IPS-NIHi11 (cell line): ENCODE measurements around the gene ZDHHC3.

ENCODE experiments used
- DNase-seq: peaks from one replicate; pipeline ENCODE4 v3.0.0; 2012; ENCODE audit warnings: mixed read lengths, low spot score

ZDHHC3 gene

DNA sequence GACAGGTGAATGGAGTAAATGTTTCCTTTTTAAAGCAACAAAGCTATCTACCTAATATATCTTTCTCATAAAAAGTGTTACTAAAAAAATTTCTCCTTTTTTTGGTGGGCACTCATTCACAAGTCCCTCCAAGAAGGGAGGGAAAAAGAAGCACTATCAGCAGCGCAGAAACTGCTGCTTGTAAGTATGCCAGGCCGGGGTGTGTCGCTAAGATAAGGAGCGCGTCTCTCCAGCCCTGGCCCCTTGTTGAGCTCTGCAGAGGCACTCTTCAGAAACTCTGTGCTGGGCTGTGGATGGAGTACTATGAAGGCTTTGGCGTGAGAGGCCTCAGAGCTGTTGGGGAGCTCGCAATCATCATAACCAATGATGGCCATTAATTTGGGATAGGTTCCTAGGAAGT, 49.1 kb downstream of the ZDHHC3 start:
- no peak for DNase-seq

DNA sequence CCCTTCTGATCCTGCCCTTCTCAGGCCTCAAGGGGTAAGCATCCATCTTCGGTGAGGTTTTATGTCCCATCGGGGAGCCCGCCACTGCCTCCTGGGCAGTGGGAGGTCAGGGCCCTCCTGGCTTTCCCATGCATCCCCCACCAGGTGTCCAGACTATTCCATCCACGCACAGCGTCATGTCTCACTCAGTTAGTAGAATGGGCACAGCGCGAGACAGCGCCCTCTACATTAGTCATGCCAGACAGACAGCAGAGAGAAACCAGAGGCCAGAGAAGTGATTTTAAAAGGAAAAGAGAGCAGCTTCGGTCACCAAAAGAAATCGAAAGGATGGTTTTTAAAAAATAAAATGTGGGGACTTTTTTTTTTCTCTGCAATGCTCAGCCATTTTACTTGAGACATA, 49.8 kb downstream of the ZDHHC3 start:
- no peak for DNase-seq

DNA sequence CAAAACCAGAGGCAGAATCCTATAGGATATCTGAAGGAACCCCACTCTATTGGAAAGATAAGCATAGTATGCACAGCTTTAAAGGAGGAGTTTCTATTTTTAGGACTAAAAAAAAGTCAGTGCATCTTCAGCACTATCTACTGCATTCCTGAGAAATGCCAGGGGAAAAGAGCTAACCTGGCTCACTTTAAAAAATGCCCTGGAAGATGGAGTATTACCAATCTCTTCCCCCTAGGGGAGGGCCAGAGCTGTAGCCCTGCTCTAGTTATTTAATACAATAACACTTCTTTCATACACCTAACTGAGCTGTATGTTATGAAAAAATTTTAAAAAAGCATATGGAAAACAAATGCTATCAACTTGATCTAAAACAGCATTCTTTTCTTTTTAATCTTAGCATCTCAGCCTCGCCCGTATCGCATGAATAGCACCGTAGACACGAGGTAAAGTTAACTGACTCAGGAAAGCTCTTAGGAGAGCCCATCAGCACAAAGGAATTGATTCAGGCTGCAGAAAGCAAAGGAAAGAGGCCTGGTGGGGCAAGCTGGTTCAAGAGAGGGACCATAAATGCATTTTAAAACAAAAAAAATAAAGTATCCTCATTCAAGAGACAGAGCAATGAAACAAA, 51.4 kb downstream of the ZDHHC3 start:
- no peak for DNase-seq

DNA sequence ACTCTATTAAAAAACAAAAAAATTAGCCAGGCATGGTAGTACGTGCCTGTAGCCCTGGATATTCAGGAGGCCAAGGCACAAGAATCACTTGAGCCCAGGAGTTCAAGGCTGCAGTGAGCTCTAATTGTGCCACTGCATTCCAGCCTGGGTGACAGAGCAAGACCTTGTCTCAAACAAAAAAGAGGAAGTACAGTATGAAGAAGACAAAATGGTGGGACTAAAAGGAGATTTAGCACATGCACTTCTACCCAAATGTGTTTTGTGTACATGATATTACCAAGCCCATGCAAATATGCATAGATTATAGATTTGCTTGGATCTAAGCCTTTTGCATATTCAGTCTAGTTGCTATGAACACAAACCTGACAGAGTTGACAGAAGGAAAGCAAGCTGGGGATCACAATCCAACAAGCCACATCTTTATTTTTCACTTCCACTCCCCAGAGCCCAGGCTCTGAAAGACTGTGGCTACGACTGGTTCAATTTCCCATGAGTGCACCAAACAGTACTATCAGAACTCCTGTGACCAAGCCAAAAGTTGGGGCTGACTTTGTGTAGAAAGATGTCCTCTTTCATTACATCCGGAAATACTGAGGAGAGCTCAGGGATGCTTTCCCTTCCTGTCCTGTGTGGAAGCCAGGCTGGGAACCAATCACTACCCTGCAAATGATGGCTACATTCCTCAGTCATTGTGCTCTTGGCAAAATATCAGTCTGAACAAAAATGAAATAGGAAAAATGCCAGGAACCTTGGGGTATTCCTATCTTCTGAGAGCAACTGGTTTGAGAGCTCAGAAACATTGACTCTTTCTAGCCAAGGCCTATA, 52.1 kb downstream of the ZDHHC3 start:
- no peak for DNase-seq

DNA sequence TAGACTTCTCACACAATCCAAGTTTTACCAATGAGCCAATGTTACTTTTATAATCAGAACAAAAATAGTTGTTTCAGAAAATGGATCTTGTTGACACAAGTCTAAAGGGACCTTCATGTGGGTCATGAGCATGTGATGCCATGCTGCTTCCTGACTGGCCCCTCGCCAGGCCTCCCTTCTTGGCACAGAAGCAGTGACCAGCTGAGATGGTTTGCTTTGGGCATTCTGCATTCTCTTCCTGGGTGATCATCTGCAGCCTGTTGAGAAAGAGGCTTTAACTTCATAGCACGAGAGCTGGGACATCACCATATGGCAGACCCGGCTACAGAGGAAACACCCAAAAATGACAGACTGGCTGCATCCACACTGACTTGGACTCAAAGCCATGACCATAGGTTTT, 55.9 kb downstream of the ZDHHC3 start:
- no peak for DNase-seq

DNA sequence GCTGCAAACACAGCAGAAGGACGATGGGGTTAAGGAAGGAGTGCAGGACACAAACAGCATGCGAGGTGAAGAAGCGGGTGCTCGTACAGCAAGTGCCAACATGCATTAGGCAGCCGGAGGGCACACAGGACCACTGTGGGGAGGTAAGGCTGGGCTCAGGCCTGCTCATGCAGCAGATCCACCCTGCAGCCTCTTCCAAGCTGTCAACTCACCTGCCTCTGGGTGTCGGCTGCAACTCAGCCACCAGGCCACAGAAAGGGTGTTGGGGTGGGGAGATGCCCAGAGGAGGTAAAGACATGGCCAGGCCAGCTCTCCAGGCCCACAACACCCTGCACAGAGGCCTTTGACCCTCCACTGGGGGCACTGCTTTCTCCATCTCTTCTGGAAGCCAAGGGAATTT, 57.4 kb downstream of the ZDHHC3 start:
- no peak for DNase-seq

DNA sequence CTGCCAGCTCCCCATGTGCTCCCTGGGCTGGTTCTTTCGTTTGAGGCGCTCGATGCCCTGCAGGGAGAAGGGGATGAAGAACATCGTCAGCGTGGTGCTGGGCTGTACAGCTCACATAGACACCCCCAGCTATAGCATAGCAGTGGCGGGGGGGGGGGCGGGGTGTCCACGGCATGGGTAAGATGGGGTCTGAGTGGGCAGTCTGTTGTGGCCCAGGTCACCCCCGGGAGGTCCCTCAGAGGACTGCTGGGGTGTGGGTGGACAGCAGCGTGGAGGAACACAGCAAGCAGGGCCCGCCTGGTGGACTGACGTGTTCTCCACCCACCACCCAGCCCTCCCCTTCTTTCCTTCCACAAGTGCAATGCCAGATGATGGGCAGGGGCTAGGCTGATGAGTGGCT, 57.9 kb downstream of the ZDHHC3 start:
- DNase-seq, result no peak

DNA sequence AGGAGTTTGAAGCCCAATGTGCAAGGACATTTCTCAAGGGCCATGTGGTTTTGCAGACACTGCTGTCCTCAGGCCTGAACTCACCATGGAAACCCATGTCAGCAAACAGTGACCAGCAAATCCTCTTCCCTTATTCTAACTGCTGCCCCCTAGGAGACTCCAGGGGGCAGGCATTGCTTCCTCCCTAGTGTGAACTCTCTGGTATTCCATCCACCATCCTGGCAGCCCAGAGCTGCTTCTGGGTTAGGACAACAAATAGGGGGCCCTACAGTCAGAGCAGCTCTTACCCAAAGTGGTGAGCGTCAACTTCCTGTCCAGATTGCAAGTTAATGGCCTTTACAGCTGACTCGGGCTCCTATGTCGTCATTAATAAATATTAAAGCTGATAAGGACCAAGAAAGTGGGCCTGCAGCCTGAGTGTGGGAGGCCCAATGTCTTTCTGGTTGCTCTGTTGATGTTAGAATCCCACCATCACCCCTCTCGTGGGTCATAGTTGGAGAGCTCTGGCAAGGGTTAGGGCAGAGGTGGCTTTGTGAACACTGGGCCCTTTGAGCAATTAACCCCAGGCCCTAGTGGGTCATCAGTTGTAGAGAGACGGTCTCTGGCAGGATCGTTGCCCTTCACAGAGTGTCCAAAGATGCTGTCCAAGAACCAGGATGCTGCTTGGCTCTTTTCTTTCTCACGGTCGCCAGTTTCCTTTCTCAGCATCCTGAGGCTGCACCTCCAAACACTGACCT, 60.1 kb downstream of the ZDHHC3 start:
- DNase-seq, result peak; percentile 62

DNA sequence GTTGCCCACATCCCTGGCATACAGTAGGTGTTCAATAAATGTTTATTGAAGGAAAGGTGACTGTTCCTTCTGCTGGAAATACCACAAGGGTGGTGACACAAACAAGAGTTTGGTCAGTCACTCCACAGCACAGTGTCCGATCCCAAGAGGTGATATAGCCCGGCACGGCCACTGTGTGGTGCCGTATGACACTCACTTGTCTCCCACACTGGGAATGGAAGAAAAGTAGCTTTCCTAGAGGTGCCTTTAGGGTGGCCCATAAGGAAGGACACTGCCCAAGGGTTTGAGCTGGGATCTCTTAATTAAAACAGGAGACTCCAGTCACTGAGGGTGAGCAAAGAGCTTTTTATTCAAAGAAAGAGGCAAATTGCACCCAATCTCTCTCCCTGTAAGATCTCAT, 61.0 kb downstream of the ZDHHC3 start:
- peak; percentile 73 for DNase-seq

DNA sequence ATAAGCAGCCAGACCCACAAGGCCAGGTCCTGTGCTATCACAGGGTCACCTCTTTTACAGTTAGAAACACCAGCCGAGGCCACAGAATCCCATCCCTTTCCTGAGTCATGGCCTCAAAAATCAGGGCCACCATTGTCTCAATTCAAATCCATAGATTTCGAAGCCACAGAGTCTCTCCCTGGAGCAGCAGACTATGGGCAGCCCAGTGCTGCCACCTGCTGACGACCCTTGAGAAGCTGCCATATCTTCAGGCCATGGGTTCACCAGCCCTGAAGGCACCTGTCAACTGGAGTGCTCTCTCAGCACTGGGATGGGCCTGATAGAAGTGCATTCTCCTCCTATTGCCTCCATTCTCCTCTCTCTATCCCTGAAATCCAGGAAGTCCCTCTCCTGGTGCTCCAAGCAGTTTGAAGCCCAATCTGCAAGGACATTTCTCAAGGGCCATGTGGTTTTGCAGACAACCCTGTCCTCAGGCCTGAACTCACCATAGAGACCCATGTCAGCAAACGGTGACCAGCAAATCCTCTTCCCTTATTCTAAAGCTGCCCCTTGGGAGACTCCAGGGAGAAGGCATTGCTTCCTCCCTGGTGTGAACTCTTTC, 62.0 kb downstream of the ZDHHC3 start:
- DNase-seq, result peak; percentile 92

DNA sequence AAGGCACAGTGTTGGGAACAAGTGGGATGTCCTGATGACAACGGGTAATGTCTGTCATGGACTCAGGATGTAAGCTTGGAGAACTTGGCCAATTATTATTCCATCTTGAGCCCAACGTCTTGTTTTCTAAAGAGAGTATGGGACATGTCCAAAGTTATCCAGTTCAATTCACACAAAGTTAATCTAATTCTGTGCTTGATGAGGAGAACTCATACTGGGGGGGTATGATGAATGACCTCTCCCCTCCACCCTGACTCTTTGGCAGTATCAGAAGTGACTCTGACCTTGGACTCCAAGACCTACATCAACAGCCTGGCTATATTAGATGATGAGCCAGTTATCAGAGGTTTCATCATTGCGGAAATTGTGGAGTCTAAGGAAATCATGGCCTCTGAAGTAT, 65.3 kb downstream of the ZDHHC3 start:
- DNase-seq, result no peak

DNA sequence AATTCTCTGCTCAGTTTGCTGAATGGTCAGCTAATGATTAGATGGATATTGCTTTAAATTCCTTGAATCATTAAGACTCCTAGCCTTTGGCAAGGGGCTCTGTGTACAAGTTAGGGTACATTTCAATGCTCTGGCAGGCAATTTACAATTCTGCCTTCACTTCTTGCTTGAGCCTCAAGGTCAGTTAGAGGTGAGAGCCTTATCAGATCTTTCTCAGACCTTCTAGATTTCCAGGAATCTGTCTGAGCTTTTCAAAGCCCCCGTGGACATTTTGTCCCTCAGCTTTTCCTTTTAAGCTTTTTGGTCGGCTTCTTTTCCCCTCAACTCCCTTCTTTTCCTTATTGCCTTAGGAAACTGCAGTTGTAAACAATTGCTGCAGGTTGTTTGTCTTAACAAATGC, 66.9 kb downstream of the ZDHHC3 start:
- no peak for DNase-seq

DNA sequence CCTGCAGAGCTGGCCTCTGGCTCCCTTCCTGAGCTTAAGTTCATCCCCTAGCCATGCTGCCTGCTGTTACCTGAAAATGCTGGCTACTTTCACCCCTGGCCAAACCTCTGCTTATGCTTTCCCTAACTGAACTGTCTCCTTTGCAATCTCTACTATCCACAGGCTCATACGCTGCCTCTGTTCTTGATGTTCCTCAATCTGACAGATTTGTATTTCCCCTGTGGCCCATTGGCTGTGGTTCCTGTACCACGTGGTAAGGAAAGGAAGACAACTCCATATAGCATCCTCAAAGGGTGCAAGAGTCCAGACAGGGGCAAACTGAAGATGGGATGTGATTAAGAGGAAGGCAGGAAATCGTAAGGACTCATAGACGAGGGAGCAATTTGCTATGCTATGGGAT, 68.4 kb downstream of the ZDHHC3 start:
- DNase-seq, result no peak

DNA sequence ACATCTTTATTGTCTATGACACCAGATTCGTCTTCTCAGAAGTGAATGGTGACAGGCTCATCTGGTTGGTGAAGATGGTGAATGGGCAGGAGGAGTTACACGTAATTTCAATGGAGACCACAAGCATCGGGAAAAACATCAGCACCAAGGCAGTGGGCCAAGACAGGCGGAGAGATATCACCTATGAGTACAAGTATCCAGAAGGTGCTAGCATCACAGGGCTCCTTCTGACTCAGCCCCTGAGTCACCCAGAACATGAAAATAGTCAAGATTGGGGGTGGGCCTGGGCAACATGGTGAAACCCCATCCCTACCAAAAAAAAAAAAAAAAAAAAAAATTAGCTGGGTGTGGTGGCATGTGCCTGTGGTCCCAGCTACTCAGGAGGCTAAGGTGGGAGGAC, 69.0 kb downstream of the ZDHHC3 start:
- no peak for DNase-seq

DNA sequence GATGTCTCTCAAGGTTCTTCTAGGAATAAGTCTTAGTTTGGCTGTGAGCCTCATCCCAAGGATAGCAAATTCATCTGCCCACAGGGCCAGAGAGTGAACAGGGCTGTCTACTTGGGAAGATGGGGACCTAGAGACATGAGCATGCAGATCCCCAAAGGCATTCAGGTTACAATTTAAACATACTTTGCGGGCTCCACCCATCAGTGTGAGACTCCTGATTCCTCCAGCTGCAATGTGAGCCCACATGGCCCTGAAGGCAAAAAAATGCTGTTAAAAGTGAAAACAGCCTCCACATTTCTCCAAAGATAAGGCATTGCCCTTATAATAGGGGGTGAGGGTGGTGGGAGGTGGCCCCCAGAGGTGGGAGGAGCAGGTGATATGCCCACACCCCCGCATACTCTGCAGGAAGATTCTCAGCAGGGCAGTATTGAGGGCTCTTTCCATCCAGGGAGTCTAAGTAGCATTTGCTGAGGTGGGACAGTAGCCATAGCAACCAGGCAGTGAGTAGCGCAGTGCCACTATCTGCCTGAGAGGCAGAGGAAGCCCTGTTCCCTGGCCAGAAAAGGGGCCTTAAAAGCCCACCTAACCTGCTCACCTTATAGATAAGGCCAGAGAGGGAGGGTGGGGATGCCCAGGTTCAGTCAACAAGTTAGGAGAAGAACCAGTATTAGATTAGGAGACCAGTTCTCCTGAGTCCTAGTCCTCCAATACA, 70.4 kb downstream of the ZDHHC3 start:
- DNase-seq, result no peak

DNA sequence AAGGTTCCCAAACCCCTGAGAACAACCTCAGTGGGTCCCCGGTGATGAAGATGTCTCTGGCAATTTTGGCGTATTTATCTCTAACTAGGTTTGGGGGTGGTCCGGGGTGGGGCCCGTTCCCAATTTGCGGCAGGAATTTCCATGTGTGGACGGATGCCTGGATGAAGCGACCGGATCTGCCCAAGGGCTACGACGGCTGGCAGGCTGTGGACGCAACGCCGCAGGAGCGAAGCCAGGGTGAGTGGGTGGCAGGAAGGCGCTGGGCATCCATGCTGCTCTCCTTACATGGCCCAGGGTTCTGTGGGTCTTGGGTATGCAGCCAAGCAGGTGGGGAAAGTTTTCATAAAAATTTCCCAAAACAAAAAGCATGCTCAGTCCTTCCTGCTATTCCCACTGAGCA, 72.2 kb downstream of the ZDHHC3 start:
- no peak for DNase-seq

DNA sequence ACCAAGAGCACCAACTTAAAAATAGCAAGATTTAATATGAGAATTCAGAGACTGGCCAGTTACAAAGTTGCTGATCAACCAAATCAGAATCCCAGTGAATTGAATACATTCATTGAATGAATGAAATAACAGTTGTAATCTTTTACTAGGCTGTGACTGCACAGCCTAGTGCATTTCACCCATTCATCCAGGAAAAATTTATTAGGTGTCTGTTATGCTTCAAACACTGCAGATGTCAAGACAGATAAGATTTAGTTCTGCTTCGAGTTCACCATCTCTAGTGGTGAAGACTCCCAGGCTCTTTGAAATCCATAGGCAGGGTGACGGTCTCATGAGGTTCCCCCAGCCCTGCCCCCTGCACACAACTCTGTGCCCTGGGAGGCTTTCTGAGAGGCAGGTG, 72.7 kb downstream of the ZDHHC3 start:
- DNase-seq, result no peak

DNA sequence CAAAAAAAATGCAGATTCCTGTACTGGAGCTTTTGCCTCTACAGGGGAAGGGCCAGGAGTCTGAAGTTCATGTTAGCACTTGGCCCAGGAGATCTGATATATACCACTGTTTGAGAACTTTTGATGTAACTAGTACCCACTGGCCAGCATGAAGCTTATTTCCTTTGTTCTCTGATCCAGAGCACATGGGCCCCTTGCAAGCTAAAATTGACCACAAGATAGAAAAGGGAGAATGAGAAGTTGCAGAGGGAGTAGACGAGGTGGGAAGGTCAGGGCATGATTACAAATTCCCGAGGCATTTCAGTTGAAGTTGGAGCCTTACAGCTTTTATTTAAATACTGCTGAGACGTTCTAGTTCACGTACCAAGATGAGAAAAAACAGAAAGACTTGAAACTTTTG, 73.3 kb downstream of the ZDHHC3 start:
- DNase-seq, result no peak

DNA sequence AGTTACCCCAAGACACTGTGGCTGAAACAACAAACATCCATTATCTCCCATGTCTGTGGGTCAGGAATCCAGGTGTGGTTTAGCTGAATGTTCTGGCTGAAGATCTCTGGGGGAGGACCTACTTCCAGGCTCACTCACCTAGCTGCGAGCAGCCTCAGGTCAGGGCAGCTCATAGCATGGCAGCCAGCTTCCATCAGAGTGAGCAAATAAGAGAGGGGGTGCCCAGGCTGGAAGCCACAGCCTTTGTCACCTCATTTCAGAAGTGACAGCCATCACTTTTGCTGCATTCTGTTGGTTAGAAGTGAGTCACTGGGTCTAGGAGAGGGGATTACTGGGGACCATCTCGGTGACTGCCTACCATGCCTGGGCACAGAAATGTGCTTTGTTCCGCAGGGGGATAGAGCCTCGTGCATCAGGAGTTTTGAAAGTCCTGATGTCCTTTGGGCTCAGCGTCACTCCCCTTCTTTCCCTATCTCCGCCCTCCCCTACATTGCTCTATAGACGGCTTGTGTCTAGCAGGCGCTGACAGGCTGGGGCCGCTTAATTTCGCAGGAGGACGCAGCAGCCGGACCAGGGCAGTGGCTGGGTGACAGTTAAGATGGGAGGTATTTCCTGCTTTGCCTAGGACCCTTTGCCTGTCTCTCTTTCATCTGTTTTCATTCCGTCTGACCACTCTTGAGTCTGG, 76.1 kb downstream of the ZDHHC3 start:
- no peak for DNase-seq

DNA sequence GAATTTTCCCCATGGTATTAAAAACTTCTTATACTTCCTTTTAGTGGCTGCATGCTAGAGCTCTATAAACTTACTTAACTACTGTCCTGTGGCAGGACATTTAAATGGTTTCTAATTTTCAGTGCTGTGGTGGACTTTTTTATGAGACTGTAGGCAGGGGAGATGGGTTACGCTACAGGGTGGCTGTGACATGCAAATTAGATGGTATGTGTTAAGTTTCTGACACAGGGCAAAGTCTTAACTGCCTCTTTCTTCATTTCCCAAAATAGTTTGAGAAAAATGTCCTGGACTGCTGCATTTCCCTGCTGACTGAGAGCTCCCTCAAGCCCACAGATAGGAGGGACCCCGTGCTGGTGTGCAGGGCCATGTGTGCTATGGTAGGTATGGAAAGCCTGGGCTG, 79.5 kb downstream of the ZDHHC3 start:
- no peak for DNase-seq

DNA sequence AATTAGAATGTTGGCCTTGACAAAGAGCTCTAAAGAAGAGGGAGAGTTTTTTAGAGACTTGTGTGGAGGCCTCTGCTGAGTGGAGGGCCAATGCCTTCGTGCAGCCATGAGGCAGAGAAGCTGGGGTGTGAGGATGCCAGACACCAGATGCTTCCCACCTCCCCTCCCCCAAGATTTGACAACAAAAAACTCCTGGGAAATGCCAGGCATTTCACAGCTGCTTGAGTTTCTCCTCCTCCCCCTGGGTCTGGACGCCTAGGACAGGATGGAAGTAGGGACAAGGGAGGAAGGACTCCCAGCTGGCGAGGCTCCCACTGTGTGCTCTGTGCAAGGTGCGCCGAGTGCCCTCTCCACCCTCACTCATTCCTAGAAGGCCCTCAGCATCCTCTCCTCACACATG, 81.5 kb downstream of the ZDHHC3 start:
- DNase-seq, result peak; percentile 37

DNA sequence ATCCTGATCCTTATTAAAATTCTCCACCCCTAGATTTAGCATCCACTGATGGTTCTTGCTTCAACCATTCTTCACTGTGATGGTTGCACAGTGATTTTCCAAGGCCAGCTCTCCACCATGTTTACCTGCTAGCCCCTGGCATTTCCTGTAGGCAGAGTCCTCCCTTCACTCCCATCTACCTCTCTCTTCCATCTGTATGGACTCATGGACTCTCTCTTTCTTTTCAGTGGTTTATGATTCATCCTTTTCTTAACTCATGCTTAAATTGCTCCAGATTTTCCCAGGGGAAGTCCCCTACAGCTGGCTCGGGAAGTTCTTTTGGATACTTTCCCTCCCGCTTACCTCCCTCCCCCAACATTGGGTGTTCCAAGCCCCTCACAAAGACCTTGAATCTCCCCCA, 82.9 kb downstream of the ZDHHC3 start:
- no peak for DNase-seq
